GM19193 (cell line): ENCODE results near the gene EPHA6.

Experiments
- POLR2A ChIP-seq: IDR thresholded peaks from 4 replicates; pipeline ENCODE4 v1.6.1; 2011; ENCODE audit not compliant: insufficient read depth, insufficient read length; ENCODE audit errors: extremely low read depth

Gene EPHA6

DNA sequence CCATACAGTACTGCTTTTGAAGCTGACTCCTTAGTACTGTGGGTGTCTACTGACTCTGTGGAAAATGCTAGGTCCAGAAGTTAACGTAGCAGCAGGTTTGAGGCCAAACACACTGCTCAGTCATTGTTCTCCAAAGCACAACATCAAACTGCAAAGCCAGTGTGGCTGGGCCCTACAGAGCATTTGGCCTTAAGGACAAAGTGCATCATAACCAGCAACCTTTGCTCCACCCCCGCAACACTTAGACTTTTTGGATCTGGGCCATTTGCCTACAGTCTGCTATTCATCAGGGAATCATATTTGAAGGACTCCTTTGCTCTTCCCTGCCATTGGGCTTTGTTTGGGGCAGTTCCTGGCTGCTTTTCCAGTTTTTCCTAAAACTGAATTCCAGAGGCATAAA is 907.1 kb downstream of the EPHA6 start:
- no peak for TF ChIP-seq POLR2A

DNA sequence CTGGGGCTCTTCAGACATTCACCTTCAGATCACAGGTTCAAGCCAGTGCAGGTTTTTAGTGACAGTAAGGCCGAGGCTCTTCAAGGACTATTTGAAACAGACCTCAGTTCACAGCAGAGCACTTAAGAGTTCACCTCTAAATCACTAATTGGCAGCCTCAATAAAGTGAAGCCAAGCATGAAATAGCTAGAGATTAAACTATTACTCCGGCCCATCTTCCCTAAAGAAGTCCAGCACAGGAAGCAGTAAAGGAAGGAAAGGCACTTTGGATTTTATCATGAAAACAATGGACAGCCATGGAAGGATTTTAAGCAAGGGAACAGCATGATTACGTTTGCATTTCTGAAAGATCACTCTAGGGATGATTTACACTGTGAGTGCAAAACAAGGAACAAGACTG is 922.5 kb downstream of the EPHA6 start:
- TF ChIP-seq POLR2A: no peak

DNA sequence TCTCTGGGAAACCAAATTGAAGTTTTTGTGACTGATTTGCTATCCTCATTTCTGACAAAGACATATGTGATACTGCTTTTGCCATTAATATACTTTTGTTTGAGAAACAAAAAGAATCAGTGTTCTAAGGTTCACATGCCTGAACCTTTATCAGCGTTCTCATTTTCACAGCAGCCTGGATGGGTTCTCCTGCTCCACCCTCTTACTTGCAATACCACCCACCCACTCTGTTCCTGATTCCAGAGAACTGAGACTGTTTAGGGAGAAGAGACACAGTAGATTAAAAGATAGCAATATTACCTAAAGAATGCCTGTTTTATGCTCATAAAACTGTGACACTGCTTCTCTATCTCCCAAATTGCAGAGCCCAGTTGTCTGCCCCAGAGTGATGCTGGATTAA is 924.4 kb downstream of the EPHA6 start:
- no peak for TF ChIP-seq POLR2A

GRCh38 chr3:97742036-97742435 is 927.6 kb downstream of the EPHA6 start:
- TF ChIP-seq POLR2A: no peak

DNA sequence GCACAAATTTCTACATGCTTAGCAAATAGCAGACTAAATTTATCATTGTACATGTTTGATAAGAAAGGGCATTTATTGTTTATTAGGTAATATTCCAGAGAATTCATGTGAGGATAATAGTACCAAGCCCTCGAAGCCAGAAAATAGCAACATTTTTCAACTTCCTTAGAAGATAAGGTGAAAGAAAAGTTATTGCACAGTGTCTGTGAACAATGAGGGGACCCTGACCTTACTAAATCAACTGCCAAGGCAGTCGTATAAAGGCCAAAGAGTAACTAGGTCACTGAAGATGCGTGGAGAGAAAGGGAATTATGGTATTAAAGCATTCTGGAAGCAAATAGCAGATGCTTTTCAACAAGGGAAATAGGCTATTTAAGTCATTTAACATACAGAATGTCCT is 929.9 kb downstream of the EPHA6 start:
- no peak for TF ChIP-seq POLR2A

GRCh38 chr3:97763586-97764406 is 949.4 kb downstream of the EPHA6 start:
- no peak for TF ChIP-seq POLR2A

GRCh38 chr3:97764407-97765238 is 950.2 kb downstream of the EPHA6 start, which contains the start of gene ARL6:
Gene ARL6, plus strand, starts transcription at chr3:97764758. Its CDS starts 3,350 bp downstream, at chr3:97768108.
- TF ChIP-seq POLR2A: peak; percentile 76

DNA sequence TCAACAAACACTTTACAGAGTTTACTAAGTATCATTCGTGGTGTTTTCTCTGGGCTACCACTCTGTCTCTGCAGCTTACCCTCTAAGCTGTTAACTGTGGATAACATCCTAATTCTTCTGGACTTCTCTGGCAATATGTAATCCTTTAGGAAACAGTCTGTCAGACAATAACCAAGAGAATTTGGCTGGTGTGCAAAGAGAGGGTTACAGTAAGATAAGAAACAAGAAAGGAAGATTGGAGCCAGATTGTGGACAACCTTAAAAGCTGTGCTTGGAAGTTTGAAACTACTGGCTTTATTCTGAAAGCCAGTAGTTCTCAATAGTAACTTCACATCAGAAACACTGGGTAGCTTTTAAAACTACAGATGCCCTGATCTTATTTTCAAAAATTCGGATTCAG is 950.9 kb downstream of the EPHA6 start:
- no peak for TF ChIP-seq POLR2A

DNA sequence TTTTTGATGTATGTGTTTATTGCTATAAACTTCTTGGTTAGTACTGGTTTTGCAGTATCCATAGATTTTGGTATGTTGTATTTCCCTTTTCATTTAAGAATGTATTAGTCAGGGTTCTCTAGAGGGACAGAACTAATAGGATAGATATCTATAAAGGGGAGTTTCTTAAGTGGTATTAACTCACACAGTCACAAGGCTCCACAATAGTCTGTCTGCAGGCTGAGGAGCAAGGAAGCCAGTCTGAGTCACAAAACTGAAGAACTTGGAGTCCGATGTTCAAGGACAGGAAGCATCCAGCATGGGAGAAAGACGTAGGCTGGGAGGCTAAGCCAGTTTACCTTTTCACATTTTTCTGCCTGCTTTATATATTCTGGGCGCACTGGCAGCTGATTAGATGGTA is 958.5 kb downstream of the EPHA6 start:
- no peak for TF ChIP-seq POLR2A

DNA sequence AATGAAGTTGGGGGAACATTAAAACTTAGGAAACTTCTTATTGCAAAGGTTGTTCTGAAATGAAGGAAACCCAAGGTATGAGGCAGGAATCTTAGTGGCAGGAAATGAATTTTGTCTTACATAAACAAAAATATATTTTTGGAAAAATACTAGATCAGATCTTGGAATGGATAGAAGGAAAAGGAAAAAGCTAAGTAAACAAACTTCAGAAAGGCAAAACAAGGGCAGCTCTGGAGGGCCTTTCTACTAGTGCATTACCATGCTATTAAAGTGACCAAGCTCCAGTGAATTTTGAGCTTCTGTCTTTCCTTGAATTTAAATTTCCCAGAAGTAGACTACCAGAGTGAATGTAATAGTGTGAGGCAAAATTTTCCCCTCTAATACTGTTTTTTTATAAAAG is 963.8 kb downstream of the EPHA6 start:
- TF ChIP-seq POLR2A: no peak

DNA sequence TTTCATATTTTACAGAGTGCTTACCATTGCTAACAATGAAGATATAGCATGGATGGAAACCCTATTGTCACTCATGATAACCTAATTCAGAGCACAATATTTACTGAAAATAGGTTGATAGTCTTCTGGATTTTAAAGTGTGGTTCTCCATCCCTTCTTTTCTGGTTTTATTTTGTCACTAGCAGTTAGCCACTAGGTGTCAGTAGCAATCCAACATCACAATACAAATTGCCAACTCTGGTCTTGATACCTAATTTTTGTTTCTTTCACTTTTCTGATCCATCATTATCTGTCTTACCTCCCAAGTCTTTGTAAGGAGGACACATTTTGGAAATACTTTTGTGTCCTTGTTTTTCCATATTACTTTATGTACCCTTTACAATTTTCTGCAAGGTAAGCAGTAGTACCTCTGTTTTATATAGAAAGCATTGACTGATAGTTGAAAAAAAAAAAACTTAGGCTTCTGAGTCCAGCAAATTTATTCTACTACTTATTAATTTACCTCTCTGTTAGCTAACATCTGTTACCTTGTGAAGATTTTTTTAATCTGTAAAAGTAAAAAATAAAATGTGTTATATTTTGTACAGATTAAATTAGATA is 979.1 kb downstream of the EPHA6 start:
- TF ChIP-seq POLR2A: no peak

DNA sequence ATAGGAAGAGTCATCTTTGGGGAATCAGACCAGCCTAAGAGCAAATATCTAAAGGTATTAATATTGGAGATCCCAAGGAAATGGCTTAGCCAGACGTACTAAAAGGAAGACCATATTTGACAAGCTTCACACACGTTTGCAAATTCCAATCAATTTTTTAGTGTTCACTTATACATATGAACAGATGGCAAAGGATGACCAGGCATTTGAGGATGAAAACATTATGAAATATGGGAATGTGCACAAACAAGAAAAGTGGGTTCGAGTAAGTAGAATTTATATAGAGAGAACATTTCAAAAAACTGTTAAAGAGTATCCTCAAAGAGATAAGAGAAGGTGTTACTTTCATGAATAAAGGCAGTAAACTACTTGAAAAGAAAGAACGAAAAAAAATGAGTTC is 981.6 kb downstream of the EPHA6 start:
- no peak for TF ChIP-seq POLR2A
